ENCODE data around the gene PLPP4. TPM values are rescaled to one million over a fixed set of nuclear protein-coding genes. Genes with fewer than 3 reads are reported as not detected.

Gene PLPP4
- total RNA-seq, 2 donors from 2014 or later, result 0.27 to 61.3 TPM

DNA sequence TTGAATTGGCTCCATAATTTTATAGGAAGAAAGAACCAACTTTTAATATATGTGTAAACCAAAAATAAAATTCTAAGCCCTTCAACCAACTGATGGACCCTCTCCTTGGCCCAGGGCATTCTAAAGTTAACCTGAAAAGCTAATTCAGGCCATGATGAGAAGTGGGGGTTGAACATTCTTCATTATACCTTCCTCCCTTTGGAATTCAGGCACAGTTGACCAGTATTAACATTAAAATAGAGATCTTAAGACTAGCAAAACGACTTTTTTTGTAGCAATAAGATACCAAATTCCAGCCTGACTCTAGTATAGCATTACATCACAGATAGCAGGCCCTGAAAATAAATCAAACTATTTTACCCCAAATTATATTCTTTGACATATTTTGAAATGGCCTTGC lies 173.2 kb downstream of the PLPP4 start:
- WGBS, result 48% methylated on average over 1 of the region's 1 CpG
- TF ChIP-seq POLR2A (IDR thresholded peaks at IDR 0.05), result no peak
- TF ChIP-seq POLR2AphosphoS5 (IDR thresholded peaks at IDR 0.05), result no peak
- no peak for TF ChIP-seq CTCF (IDR thresholded peaks at IDR 0.05)
- no peaks in the 10 kb centered on the region for H3K27me3 ChIP-seq (replicated peaks; ENCODE audit: insufficient read depth)
- no peaks in the 10 kb centered on the region for H3K4me1 ChIP-seq (replicated peaks)
- intact Hi-C loops (cut with DNase I), result no loop called here
- no peak overlapping the region for H3K27ac ChIP-seq
- no peaks in the 10 kb centered on the region for H3K36me3 ChIP-seq
- no peak for DNase-seq (ENCODE audit: low spot score)
- no peaks in the 10 kb centered on the region for H3K9me3 ChIP-seq
- H3K4me3 ChIP-seq, result no peak overlapping the region

- H3K9me3 ChIP-seq, result no peaks in the 10 kb centered on the region
- H3K27me3 ChIP-seq (replicated peaks; ENCODE audit: insufficient read depth), result no peaks in the 10 kb centered on the region
- TF ChIP-seq CTCF (IDR thresholded peaks at IDR 0.05) (no peak), POLR2AphosphoS5 (IDR thresholded peaks at IDR 0.05) (no peak), POLR2A (IDR thresholded peaks at IDR 0.05) (no peak)
- intact Hi-C loops (cut with DNase I), result no loop called here
- no peak for DNase-seq (ENCODE audit: low spot score)
- no peaks in the 10 kb centered on the region for H3K4me1 ChIP-seq (replicated peaks)
- no peaks in the 10 kb centered on the region for H3K36me3 ChIP-seq
- 79% methylated on average over 1 of the region's 1 CpG for WGBS
- no peak overlapping the region for H3K27ac ChIP-seq
- no peak overlapping the region for H3K4me3 ChIP-seq
Observed at GRCh38 chr10:120632047-120632446, 175.0 kb downstream of the PLPP4 start.

GRCh38 chr10:120632942-120633341 lies 175.9 kb downstream of the PLPP4 start:
- no peak for DNase-seq (ENCODE audit: low spot score)
- 71% methylated on average over 3 of the region's 3 CpGs for WGBS
- Histone ChIP-seq H3K36me3 (no peaks in the 10 kb centered on the region), H3K27ac (no peak overlapping the region), H3K4me3 (no peak overlapping the region), H3K9me3 (no peaks in the 10 kb centered on the region), H3K4me1 (replicated peaks) (no peaks in the 10 kb centered on the region), H3K27me3 (replicated peaks; ENCODE audit: insufficient read depth) (no peaks in the 10 kb centered on the region)
- no peak for TF ChIP-seq POLR2AphosphoS5 (IDR thresholded peaks at IDR 0.05)
- no peak for TF ChIP-seq POLR2A (IDR thresholded peaks at IDR 0.05)
- intact Hi-C loops (cut with DNase I), result no loop called here

GRCh38 chr10:120634659-120635058 lies 177.6 kb downstream of the PLPP4 start:
- TF ChIP-seq CTCF (IDR thresholded peaks at IDR 0.05) (no peak), POLR2A (IDR thresholded peaks at IDR 0.05) (no peak), POLR2AphosphoS5 (IDR thresholded peaks at IDR 0.05) (no peak)
- Histone ChIP-seq H3K4me1 (replicated peaks) (no peaks in the 10 kb centered on the region), H3K36me3 (no peaks in the 10 kb centered on the region), H3K27me3 (replicated peaks; ENCODE audit: insufficient read depth) (no peaks in the 10 kb centered on the region), H3K27ac (no peak overlapping the region), H3K4me3 (no peak overlapping the region), H3K9me3 (no peaks in the 10 kb centered on the region)
- no peak for DNase-seq (ENCODE audit: low spot score)
- 79% methylated on average over 12 of the region's 12 CpGs for WGBS
- intact Hi-C loops (cut with DNase I), result no loop called here

Data from prostate gland (tissue), 2 donors.